Activated T-helper 1 cell treated with Interleukin-2 at 50 U/mL for 16 hours (primary cell): ENCODE measurements around the gene FSD1.
A peak's percentile ranks its signal among the peaks of the same experiment; 100 is the strongest.

ENCODE experiments used
- DNase-seq: peaks from one replicate; pipeline ENCODE4 v3.0.0-alpha.2; 2020; ENCODE audit warnings: low read depth

The FSD1 gene

DNA sequence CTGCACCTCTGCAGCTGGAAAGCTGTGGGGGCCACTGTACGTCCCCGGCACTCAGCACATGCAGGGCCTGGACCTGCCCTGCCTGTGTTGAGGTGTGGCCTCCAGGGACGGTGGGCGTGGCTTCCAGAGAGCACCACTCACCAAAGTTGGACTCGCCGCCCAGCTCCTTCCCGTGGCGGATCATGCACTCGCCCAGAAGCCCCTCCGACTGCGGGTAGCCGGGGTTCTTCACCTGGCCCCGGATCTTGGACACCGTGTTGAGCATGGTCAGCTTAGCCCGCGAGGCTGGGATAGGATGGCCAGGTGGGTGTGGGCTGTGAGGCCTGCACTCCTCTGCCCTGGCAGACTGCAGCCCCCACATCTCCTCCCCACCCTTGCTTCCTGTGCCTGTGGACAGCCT, 60.9 kb downstream of the FSD1 start:
- no peak for DNase-seq

DNA sequence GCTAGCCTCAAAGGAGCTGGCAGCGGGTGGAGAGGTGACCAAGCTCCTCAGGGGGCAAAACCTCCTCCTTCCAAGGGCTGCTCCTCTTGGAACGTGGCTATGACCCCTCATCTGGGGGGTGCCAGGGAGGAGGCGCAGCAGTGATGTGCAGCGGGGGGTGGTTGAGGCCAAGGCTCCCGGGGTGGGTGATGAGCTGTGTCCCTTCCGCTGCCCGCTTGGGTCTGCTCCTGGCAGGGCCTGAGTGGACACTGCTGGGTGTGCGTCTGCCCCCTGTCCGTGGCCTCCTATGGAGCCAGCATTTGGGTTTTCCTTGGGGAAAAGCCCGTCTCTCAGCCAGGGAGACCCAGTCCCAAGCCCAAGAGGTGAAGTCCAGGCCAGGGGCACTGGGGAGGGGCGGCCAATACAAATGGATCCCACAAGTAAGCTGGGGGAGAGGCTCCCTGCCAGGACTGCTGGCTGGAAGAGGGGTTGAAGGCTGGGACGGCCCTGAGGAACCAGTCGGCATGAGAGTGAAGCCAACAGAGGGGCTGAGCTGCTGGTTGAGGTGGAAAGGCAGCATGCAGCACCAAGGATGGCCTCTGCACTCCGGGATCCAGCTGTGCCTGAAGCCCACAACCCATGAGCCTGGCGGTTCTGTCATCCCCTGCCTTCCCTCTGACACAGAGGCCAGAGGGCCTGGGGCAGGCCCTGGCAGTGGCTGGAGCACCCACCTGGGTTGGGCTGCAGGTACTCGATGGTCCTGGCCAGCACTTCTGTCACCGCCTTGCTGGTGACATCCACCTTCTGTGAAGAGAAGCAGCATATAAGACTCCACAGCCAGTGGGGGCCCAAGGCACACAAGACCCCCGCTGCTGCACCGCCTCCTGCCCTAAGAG, 61.6 kb downstream of the FSD1 start:
- DNase-seq: no peak

- DNase-seq: no peak
Measured at GRCh38 chr19:4366666-4367335, 62.4 kb downstream of the FSD1 start.

DNA sequence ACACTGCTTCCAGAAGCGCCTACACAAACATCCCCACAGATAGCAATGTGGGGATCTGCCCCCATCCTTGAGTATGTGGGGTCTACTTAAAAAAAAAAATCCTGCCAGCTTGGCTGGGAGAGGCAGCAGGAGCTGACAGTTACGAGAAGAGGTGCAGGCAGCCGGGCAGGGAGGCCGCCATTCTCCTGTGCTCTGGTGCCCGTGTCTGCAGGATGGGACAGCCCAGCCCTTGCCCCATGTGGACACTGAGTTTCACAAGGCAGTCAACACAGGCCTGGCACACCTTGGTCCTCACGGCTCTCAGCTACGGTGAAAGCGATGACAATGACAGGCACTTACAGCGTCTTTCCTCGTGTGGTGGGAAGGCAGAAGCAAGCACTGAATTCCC, 62.9 kb downstream of the FSD1 start:
- DNase-seq: no peak

GRCh38 chr19:4367781-4368127, 63.4 kb downstream of the FSD1 start:
- no peak for DNase-seq

GRCh38 chr19:4368128-4368820, 63.9 kb downstream of the FSD1 start:
- DNase-seq: no peak

DNA sequence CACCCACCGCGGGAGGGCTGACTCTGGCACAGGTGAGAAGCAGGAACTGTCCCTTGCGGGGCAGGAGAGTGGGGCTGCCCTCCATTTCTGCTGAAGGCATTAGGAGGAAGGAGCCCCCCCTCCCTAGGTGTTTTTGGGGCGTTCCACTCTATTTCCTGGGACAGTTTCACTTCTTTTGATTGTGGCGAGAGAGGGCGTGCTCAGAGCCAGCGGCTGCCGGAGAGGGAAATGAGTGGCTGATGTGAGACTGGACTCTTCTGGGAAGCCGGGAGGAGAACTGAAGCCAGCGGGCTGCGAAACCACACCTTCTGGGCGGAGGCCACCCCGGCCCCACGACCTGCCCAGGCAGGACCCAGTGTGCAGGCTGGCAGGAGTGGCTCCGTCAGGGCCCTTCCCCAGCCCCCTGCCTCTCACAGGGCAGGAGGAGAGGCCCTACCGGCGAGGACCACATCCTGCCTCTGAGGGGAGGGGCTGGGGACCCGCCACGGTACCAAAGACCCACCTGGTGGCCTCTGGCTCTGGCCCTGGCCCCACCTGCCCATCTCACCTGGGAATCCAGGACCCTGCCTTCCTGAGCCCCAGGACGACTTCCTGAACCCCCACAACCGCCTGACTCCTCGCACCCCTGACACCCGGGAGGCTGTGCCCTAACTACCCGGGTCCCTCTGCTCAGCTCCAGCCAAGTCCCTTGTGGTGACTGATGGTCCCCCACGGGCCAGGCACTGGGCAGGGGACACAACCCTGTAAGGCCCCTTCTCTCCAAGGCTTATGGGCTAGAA, 64.9 kb downstream of the FSD1 start:
- DNase-seq: peak; percentile 53

DNA sequence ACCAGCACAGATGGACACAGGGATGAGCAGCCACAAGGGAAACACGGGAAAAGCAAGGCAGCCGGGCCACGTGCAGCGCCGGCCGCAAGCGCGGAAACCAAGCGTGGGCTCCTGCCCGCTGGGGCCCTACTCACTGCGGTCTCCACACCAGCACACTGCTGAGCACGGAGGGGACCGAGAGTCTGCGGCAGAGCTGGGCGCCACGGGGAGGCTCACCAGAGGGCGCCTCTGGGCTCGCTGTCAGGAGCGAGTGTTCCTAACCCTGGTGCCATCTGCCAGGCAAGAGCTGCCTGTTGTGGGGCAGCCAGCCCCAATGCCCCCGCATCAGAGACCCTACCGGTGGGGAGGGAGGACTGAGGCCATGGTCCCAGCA, 65.5 kb downstream of the FSD1 start:
- DNase-seq: peak; percentile 62

- DNase-seq: no peak
Measured at GRCh38 chr19:4370418-4371041, 66.1 kb downstream of the FSD1 start.

DNA sequence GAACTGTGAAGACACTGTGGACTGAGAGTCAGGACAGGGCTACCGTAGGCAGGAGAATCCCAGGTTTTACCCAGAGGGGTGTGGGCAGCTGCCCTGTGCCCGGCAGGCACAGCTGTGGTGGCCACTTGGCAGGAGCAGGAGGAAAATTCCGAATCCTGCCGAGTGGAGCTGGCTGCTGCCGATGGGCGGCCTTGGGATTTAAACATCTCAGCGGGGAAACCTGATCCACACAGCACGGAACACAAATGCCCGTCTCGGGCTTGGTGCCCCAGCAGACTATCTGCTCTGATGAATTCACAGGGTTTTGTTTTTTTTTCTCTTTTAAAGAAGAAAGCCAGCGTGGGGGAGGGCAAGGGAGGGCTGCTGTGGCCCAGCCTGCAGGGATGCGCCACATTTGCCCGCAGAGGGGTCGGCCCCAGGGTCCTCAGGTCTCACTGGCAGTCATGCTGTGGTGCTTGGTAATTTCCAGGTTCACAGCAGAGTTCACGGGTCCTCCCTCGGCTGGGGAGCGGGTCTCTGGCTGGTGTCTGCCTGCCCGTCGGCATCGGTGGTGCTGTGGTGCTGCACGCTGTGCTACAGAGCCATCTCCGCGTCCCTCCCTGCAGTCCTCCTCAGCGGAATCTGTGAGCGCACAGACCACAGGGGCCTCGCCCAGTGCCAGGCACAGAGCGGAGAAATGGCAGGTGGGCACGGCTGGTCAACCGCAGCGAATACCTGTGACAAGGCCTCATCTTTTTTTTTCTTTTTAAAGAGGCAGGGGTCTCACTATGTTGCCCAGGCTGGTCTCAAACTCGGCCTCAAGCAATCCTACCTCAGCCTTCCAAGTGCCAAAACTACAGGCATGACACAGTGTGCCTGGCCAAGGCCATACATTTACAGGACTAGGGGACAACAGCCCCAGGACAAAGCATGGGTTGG, 67.1 kb downstream of the FSD1 start:
- DNase-seq: no peak

DNA sequence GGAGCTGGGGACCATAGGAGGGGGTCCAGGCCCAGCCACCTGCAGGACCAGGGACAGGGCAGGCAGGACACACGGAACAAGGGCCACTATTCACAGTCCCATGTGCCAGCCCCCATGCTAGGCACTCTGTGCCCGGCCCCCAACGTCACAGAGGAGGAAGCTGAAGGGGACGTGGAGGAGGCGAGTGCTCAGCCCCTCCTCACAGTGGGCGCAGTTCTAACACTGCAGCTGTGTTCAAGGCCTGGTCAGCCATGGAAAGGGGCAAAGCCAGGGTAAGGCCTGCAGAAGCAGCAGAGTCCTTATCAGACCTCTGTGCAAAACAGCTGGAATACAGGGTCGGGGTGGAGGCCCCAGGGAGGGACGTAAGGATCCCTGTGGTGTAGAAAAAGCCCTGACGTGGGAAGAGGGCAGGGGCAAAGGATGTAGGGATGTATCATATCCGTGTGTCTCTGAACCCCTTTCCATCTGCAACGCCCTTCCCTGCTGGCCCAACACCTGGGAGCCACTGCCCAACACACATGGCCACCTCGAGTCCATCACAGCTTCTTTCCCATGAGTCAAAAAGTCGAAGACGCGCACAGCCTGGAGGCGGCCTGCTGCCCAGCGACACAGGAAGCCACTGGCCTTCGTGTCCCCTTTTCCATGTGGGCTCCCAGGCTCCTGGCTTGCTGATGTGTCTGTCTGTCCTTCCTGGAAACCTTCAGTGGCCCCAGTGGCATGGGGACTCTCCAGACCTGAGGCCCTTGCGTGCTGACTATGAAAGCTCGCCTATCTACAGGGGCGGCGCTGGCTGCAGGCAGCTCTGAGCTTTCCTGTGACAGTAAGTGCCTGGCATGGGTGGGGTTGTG, 68.0 kb downstream of the FSD1 start:
- no peak for DNase-seq

- DNase-seq: no peak
Measured at GRCh38 chr19:4373013-4373367, 68.6 kb downstream of the FSD1 start.
